Subcutaneous adipose tissue (tissue), 4 donors: Measurements from ENCODE around the gene AP1S1. TPM values are rescaled to one million over a fixed set of nuclear protein-coding genes. Genes with fewer than 3 reads are reported as not detected.

Experiments
- total RNA-seq, 4 donors: library from RNA; depleted of rRNA; stranded (reverse); fragments of >200 nt; gene quantifications; one replicate each; pipeline ENCODE4 v1.1.0, GENCODE V29; 2016
- TF ChIP-seq, protein P1 (sequence below): fragments of 450-650 bp; IDR thresholded peaks from one replicate; pipeline ENCODE4 v1.5.1; 2016; ENCODE audit warnings: low read depth, mild to moderate bottlenecking, control low read depth, antibody characterized with exemption, moderate library complexity

The AP1S1 gene
- total RNA-seq, 4 donors from 2014 or later = 7.7 to 42.2 (median 23.8) TPM

DNA sequence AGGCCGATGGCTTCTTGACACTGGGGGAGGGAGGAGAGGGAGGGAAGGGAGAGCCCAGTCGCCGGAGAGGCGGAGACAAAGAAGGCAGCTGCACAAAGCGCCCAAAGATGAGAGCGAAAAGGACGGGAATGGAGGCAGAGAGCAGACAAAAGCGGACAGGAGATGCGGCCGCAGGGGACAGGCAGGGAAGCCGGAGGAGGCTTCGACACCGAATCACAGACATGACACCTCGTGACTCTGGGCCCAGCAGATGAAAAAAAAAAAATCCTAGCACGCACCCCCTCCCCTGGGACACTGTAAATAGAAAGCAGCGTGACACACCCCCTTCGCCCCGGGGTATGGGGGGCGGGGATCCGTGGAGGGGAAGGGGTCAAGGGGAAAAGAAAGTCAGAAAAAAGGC, 24.8 kb downstream of the AP1S1 start:
- TF ChIP-seq, protein P1, sequence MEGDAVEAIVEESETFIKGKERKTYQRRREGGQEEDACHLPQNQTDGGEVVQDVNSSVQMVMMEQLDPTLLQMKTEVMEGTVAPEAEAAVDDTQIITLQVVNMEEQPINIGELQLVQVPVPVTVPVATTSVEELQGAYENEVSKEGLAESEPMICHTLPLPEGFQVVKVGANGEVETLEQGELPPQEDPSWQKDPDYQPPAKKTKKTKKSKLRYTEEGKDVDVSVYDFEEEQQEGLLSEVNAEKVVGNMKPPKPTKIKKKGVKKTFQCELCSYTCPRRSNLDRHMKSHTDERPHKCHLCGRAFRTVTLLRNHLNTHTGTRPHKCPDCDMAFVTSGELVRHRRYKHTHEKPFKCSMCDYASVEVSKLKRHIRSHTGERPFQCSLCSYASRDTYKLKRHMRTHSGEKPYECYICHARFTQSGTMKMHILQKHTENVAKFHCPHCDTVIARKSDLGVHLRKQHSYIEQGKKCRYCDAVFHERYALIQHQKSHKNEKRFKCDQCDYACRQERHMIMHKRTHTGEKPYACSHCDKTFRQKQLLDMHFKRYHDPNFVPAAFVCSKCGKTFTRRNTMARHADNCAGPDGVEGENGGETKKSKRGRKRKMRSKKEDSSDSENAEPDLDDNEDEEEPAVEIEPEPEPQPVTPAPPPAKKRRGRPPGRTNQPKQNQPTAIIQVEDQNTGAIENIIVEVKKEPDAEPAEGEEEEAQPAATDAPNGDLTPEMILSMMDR = no peak

DNA sequence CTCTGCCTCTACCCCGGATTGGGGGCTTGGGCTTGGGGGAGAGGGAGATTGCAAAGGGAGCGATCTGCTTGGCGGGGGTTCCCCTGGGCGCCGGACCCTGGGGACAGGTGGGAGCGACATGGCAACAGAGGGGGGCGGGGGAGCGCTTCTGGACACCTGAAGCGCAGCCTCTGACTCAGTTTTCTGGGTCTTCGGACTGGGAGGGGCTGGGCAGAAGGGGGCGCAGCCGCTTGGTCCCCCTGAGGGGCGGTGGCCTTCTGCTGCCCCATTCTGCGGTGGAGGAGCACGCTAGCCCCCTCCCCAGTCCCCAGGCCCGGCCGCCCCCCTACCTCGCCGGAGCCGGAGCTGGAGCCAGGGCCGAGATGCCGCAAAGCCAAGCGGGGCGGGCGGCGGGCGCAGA, 25.4 kb downstream of the AP1S1 start:
- TF ChIP-seq, protein P1 = no peak

DNA sequence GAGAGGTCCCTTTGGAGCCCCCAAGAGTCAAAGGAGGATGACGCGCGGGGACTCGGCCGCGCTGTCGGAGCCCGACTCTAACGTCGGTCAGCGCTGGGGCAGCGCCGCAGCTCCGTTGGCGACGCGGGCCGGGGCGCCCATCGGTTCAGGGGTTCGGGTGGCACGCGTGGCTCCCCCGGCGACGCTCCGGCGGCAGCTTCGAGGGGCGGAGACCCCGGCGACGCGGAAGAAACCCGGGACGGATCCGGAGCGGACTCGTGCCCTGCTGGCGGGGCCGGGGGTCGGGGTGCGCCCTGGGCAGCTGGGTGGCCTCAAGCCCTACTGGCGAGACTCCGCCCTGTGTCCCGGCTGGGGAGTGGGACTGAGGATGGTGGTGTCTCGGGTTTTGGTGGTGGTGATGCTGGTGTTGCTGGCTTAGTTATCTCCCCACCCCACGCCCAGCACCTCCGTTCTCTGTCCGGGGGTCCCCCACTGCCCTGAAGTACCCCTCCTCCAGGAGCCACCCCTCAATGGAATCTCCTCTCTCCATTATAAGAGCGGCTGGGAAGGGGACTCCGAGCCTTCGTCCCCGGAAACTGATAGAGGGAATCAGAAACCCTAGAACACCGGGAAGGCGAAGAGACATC, 26.0 kb downstream of the AP1S1 start, which contains the start of gene NAT16:
Gene NAT16, minus strand, starts transcription at position 164 of the 626 bp plus-strand sequence. CDS start 5,486 bp downstream, outside the sequence.
- TF ChIP-seq, protein P1 = no peak

DNA sequence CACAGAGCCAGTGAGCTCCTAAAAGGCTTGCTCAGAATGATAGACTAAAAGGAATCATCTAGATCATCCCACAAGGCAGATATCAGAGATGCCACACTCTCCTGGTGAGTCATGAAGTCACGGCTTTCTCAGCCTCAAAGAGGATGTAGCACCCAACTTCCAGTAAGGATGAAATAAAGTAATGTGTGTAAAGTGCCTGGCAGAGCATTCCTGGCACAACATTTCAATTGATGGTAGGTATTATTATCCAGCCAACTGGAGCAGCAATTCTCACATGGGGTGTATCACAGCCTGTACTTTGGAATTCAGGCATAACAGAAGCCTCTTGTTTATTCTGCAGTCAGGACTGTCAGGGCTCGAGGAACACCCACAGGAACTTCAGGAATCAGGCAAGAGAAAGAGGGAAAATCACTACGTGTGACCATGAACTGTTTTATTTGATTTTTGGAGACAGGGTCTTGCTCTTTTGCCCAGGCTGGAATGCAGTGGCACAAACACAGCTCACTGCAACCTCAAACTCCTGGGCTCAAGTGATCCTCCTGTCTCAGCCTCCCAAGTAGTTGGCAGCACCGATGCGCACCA, 31.1 kb downstream of the AP1S1 start:
- TF ChIP-seq, protein P1 = no peak

DNA sequence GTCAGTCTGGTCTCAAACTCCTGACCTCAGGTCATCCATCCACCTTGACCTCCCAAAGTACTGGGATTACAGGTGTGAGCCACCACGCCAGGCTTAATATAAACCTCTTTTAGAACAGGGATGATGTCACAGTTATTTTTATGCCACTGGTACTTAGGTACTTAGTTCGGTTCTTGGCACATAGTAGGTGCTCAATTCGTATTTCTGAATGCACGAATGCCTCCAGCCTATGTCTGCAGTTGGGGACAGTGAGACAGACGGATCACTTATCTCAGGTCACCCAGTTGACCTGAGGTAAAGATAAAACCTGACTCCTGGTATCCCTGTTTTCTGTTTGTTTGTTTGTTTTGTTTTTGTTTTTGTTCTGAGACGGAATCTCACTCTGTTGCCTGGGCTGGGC, 31.9 kb downstream of the AP1S1 start:
- TF ChIP-seq, protein P1 = no peak

DNA sequence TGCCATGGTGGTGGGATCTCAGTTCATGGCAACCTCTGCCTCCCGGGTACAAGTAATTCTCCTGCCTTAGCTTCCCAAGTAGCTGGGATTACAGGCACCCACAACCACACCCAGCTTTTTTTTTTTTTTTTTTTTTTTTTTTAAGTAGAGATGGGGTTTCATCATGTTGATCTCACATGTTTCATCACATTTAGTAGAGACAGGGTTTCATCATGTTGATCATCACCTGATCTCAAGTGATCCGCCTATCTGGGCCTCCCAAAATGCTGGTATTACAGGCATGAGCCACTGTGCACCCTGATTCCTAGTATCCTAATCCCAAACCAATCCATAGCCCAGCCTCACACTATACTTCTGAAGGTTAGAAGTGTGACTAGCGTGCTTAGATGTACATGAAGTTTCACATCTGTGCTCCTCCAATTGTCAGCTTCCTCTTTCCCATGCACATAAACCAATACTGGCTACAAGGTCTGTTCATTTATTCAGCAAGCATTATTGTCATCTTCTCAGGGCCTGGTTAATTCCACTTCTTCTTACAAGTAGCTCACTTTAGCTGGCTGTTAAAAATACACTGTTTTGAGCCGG, 32.7 kb downstream of the AP1S1 start:
- TF ChIP-seq, protein P1 = no peak

DNA sequence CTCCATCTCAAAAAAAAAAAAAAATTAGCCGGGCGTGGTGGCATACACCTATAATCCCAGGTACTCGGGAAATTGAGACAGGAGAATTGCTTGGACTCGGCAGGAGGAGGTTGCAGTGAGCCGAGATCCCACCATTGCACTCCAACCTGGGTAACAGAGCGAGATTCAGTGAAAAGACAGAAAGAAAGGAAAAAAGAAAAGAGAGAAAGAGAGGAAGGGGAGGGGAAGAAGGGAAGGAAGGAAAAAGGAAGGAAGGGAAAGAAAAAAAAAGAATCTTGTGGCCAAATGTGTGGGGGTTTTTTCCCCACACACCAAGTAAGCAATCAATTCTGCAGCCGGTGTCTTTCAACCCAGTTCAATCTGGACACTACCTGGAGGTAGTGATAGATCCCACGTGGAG, 34.8 kb downstream of the AP1S1 start:
- TF ChIP-seq, protein P1 = no peak
